ENCODE measurements around the gene SLC7A14. TPM values are rescaled to one million over a fixed set of nuclear protein-coding genes. Genes with fewer than 3 reads are reported as not detected.

Gene SLC7A14
- total and polyA plus RNA-seq, 2 of the 13 experiments (the other 11 are each of a cell fraction or from before 2014, with no cell fraction given): not detected

DNA sequence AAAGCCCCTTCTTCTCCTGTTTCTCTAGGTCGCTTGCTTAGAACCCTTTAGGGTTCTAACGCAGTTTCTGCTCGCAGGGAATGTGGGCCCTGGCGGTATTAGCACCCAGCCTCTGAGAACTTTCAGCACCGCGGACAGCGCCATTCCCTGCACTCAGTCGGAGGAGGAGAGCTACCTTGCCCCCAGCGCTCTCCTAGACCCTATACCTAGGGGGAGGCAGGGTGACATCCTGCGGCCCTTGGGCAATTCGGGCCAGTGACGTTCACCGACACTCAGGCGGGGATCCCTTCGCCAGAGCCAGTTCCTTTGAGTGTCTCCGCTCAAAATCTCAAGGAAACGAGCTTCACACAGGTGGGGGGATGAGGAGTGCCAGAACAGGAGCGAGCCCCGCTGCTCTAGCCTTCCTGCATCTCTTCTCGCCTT is 1.3 kb downstream of the SLC7A14 start (continued):
- TF ChIP-seq ZNF780A (CRISPR knock-in tag; IDR thresholded peaks at IDR 0.05): no peak
- TF ChIP-seq SATB2 (CRISPR knock-in tag; IDR thresholded peaks at IDR 0.05): peak; percentile 32; the same call in 1 of the 2 replicates
- TF ChIP-seq, protein P1, sequence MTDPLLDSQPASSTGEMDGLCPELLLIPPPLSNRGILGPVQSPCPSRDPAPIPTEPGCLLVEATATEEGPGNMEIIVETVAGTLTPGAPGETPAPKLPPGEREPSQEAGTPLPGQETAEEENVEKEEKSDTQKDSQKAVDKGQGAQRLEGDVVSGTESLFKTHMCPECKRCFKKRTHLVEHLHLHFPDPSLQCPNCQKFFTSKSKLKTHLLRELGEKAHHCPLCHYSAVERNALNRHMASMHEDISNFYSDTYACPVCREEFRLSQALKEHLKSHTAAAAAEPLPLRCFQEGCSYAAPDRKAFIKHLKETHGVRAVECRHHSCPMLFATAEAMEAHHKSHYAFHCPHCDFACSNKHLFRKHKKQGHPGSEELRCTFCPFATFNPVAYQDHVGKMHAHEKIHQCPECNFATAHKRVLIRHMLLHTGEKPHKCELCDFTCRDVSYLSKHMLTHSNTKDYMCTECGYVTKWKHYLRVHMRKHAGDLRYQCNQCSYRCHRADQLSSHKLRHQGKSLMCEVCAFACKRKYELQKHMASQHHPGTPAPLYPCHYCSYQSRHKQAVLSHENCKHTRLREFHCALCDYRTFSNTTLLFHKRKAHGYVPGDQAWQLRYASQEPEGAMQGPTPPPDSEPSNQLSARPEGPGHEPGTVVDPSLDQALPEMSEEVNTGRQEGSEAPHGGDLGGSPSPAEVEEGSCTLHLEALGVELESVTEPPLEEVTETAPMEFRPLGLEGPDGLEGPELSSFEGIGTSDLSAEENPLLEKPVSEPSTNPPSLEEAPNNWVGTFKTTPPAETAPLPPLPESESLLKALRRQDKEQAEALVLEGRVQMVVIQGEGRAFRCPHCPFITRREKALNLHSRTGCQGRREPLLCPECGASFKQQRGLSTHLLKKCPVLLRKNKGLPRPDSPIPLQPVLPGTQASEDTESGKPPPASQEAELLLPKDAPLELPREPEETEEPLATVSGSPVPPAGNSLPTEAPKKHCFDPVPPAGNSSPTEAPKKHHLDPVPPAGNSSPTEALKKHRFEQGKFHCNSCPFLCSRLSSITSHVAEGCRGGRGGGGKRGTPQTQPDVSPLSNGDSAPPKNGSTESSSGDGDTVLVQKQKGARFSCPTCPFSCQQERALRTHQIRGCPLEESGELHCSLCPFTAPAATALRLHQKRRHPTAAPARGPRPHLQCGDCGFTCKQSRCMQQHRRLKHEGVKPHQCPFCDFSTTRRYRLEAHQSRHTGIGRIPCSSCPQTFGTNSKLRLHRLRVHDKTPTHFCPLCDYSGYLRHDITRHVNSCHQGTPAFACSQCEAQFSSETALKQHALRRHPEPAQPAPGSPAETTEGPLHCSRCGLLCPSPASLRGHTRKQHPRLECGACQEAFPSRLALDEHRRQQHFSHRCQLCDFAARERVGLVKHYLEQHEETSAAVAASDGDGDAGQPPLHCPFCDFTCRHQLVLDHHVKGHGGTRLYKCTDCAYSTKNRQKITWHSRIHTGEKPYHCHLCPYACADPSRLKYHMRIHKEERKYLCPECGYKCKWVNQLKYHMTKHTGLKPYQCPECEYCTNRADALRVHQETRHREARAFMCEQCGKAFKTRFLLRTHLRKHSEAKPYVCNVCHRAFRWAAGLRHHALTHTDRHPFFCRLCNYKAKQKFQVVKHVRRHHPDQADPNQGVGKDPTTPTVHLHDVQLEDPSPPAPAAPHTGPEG (CRISPR knock-in tag; IDR thresholded peaks at IDR 0.05): peak; percentile 58; the same call in 1 of the 2 replicates
- no peak for TF ChIP-seq PAF1 (CRISPR knock-in tag; IDR thresholded peaks at IDR 0.05)
- TF ChIP-seq, protein P2, sequence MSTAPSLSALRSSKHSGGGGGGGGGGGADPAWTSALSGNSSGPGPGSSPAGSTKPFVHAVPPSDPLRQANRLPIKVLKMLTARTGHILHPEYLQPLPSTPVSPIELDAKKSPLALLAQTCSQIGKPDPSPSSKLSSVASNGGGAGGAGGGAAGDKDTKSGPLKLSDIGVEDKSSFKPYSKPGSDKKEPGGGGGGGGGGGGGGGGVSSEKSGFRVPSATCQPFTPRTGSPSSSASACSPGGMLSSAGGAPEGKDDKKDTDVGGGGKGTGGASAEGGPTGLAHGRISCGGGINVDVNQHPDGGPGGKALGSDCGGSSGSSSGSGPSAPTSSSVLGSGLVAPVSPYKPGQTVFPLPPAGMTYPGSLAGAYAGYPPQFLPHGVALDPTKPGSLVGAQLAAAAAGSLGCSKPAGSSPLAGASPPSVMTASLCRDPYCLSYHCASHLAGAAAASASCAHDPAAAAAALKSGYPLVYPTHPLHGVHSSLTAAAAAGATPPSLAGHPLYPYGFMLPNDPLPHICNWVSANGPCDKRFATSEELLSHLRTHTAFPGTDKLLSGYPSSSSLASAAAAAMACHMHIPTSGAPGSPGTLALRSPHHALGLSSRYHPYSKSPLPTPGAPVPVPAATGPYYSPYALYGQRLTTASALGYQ (CRISPR knock-in tag; IDR thresholded peaks at IDR 0.05): no peak
- TF ChIP-seq SAP130 (CRISPR knock-in tag; IDR thresholded peaks at IDR 0.05; ENCODE audit: low read depth): 0 out of 2 replicates have a peak, but pooled peaks have one; percentile 14
- no peak for TF ChIP-seq JUN (CRISPR knock-in tag; IDR thresholded peaks at IDR 0.05)
- no peak for TF ChIP-seq ATF7 (IDR thresholded peaks at IDR 0.05)
- no peak for TF ChIP-seq ATF7 (CRISPR knock-in tag; IDR thresholded peaks at IDR 0.05)
- TF ChIP-seq ZEB1 (IDR thresholded peaks at IDR 0.05; ENCODE audit: insufficient replicate concordance, low read depth): no peak
- peak; percentile 60; the same call in 1 of the 2 replicates for TF ChIP-seq MED13 (CRISPR knock-in tag; IDR thresholded peaks at IDR 0.05)
- TF ChIP-seq ARNT (IDR thresholded peaks at IDR 0.05): no peak
- TF ChIP-seq ZBTB38 (CRISPR knock-in tag; IDR thresholded peaks at IDR 0.05): peak; percentile 28; the same call in 1 of the 2 replicates
- no peak for TF ChIP-seq LCORL (IDR thresholded peaks at IDR 0.05)
- TF ChIP-seq LCORL (CRISPR knock-in tag; IDR thresholded peaks at IDR 0.05): no peak
- TF ChIP-seq, protein P3, sequence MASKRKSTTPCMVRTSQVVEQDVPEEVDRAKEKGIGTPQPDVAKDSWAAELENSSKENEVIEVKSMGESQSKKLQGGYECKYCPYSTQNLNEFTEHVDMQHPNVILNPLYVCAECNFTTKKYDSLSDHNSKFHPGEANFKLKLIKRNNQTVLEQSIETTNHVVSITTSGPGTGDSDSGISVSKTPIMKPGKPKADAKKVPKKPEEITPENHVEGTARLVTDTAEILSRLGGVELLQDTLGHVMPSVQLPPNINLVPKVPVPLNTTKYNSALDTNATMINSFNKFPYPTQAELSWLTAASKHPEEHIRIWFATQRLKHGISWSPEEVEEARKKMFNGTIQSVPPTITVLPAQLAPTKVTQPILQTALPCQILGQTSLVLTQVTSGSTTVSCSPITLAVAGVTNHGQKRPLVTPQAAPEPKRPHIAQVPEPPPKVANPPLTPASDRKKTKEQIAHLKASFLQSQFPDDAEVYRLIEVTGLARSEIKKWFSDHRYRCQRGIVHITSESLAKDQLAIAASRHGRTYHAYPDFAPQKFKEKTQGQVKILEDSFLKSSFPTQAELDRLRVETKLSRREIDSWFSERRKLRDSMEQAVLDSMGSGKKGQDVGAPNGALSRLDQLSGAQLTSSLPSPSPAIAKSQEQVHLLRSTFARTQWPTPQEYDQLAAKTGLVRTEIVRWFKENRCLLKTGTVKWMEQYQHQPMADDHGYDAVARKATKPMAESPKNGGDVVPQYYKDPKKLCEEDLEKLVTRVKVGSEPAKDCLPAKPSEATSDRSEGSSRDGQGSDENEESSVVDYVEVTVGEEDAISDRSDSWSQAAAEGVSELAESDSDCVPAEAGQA (IDR thresholded peaks at IDR 0.05; ENCODE audit: low read depth): no peak
- TF ChIP-seq, protein P3 (CRISPR knock-in tag; IDR thresholded peaks at IDR 0.05; ENCODE audit: borderline replicate concordance): no peak
- TF ChIP-seq ELF3 (CRISPR knock-in tag; IDR thresholded peaks at IDR 0.05): peak; percentile 52
- no peak for TF ChIP-seq NFIB (CRISPR knock-in tag; IDR thresholded peaks at IDR 0.05; ENCODE audit: borderline replicate concordance)
- TF ChIP-seq MIER2 (CRISPR knock-in tag; IDR thresholded peaks at IDR 0.05): peak; percentile 98
